OCI-M1 (cell line): ENCODE measurements around the gene DTD1.
A peak's percentile ranks its signal among the peaks of the same experiment; 100 is the strongest.

Experiments used
- DNase-seq: peaks from one replicate; lab custom pipeline; 2025; lab: John Stamatoyannopoulos, UW

The DTD1 gene

GRCh38 chr20:18793625-18794427, 206.0 kb downstream of the DTD1 start:
- peak; percentile 95 for DNase-seq

GRCh38 chr20:18794428-18794787, 206.6 kb downstream of the DTD1 start:
- DNase-seq, result no peak

- DNase-seq, result no peak
Observed at GRCh38 chr20:18795366-18795765, 207.5 kb downstream of the DTD1 start.

GRCh38 chr20:18796282-18796833, 208.5 kb downstream of the DTD1 start:
- DNase-seq, result no peak

GRCh38 chr20:18801516-18801915, 213.7 kb downstream of the DTD1 start:
- no peak for DNase-seq

- no peak for DNase-seq
Observed at GRCh38 chr20:18802012-18802634, 214.3 kb downstream of the DTD1 start.

- DNase-seq, result no peak
Observed at GRCh38 chr20:18805881-18806280, 218.0 kb downstream of the DTD1 start.

GRCh38 chr20:18808712-18809111, 220.9 kb downstream of the DTD1 start:
- no peak for DNase-seq

GRCh38 chr20:18811186-18811585, 223.3 kb downstream of the DTD1 start:
- DNase-seq, result no peak

GRCh38 chr20:18811904-18812303, 224.1 kb downstream of the DTD1 start:
- no peak for DNase-seq

GRCh38 chr20:18813483-18813882, 225.6 kb downstream of the DTD1 start, which contains the start of gene SCP2D1:
TSS of gene SCP2D1 (plus strand) at chr20:18813783. CDS start at chr20:18813816, 33 bp downstream.
- no peak for DNase-seq

- no peak for DNase-seq
Observed at GRCh38 chr20:18815194-18815942, 227.5 kb downstream of the DTD1 start.
